Measurements from ENCODE around the gene LRRC59. TPM values are rescaled to one million over a fixed set of nuclear protein-coding genes. Genes with fewer than 3 reads are reported as not detected.

Gene LRRC59
- total and polyA plus RNA-seq, 2 of the 13 experiments (the other 11 are each of a cell fraction or from before 2014, with no cell fraction given) = 87.3 to 222 TPM

- TF ChIP-seq, protein P1, sequence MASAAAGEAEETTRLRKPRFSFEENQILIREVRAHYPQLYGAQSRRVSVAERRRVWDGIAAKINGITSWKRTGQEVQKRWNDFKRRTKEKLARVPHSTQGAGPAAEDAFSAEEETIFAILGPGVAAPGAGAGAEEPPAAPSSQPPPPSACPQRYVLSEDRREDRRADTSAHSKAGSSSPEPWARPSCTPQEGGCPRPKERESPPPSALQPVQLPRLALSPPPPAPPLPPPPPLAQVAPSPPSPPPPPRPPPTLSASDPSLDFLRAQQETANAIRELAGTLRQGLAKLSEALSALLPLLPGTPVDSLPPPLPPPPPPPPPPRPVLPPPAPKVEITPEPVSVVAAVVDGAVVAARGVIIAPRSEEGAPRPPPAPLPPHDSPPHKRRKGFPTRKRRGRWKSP (CRISPR knock-in tag; IDR thresholded peaks at IDR 0.05) = peak; percentile 99
- TF ChIP-seq FIP1L1 (IDR thresholded peaks at IDR 0.05; ENCODE audit: borderline replicate concordance, insufficient read depth, low read depth, low read length) (no peak), WIZ (CRISPR knock-in tag; IDR thresholded peaks at IDR 0.05) (no peak; the same call in 1 of the 2 replicates), CBX5 (CRISPR knock-in tag; IDR thresholded peaks at IDR 0.05; ENCODE audit: borderline replicate concordance) (peak; percentile 99), ZNF362 (CRISPR knock-in tag; IDR thresholded peaks at IDR 0.05; ENCODE audit: borderline replicate concordance) (peak; percentile 85), JUND (CRISPR knock-in tag; IDR thresholded peaks at IDR 0.05) (peak; percentile 98), ZNF335 (CRISPR knock-in tag; IDR thresholded peaks at IDR 0.05) (peak; percentile 95), HMG20A (CRISPR knock-in tag; IDR thresholded peaks at IDR 0.05; ENCODE audit: borderline replicate concordance) (peak; percentile 70), REXO4 (CRISPR knock-in tag; IDR thresholded peaks at IDR 0.05; ENCODE audit: borderline replicate concordance) (peak; percentile 92), SAP130 (CRISPR knock-in tag; IDR thresholded peaks at IDR 0.05; ENCODE audit: low read depth) (peak; percentile 100), ISL2 (CRISPR knock-in tag; IDR thresholded peaks at IDR 0.05) (peak; percentile 79), MIXL1 (CRISPR knock-in tag; IDR thresholded peaks at IDR 0.05) (peak; percentile 93), MAZ (IDR thresholded peaks at IDR 0.05; ENCODE audit: borderline replicate concordance, low read depth, low read length) (peak; percentile 89), MAZ (CRISPR knock-in tag; IDR thresholded peaks at IDR 0.05; ENCODE audit: low read depth) (peak; percentile 100), MXI1 (IDR thresholded peaks at IDR 0.05; ENCODE audit: borderline replicate concordance, low read depth, low read length) (peak; percentile 87; the same call in 2 of the 3 replicates)
- TF ChIP-seq, protein P2, sequence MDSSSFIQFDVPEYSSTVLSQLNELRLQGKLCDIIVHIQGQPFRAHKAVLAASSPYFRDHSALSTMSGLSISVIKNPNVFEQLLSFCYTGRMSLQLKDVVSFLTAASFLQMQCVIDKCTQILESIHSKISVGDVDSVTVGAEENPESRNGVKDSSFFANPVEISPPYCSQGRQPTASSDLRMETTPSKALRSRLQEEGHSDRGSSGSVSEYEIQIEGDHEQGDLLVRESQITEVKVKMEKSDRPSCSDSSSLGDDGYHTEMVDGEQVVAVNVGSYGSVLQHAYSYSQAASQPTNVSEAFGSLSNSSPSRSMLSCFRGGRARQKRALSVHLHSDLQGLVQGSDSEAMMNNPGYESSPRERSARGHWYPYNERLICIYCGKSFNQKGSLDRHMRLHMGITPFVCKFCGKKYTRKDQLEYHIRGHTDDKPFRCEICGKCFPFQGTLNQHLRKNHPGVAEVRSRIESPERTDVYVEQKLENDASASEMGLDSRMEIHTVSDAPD (CRISPR knock-in tag; IDR thresholded peaks at IDR 0.05) = no peak; the same call in none of the 2 replicates
- TF ChIP-seq, protein P3, sequence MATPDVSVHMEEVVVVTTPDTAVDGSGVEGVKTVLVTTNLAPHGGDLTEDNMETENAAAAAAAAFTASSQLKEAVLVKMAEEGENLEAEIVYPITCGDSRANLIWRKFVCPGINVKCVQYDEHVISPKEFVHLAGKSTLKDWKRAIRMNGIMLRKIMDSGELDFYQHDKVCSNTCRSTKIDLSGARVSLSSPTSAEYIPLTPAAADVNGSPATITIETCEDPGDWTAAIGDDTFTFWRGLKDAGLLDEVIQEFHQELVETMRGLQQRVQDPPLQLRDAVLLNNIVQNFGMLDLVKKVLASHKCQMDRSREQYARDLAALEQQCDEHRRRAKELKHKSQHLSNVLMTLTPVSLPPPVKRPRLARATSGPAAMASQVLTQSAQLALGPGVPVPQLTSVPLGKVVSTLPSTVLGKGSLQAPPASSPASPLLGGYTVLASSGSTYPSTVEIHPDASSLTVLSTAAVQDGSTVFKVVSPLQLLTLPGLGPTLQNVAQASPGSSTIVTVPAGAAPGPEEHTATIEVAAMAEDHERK (CRISPR knock-in tag; IDR thresholded peaks at IDR 0.05; ENCODE audit: low read depth) = peak; percentile 85
- TF ChIP-seq, protein P4, sequence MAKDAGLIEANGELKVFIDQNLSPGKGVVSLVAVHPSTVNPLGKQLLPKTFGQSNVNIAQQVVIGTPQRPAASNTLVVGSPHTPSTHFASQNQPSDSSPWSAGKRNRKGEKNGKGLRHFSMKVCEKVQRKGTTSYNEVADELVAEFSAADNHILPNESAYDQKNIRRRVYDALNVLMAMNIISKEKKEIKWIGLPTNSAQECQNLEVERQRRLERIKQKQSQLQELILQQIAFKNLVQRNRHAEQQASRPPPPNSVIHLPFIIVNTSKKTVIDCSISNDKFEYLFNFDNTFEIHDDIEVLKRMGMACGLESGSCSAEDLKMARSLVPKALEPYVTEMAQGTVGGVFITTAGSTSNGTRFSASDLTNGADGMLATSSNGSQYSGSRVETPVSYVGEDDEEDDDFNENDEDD (CRISPR knock-in tag; IDR thresholded peaks at IDR 0.05; ENCODE audit: borderline replicate concordance) = peak; percentile 98
These were observed at the start of gene LRRC59 (continued) for GRCh38 chr17:50397111-50397918.

Measured in HepG2 (cell line).